Measurements from ENCODE around the gene TRIO.

Gene TRIO

DNA sequence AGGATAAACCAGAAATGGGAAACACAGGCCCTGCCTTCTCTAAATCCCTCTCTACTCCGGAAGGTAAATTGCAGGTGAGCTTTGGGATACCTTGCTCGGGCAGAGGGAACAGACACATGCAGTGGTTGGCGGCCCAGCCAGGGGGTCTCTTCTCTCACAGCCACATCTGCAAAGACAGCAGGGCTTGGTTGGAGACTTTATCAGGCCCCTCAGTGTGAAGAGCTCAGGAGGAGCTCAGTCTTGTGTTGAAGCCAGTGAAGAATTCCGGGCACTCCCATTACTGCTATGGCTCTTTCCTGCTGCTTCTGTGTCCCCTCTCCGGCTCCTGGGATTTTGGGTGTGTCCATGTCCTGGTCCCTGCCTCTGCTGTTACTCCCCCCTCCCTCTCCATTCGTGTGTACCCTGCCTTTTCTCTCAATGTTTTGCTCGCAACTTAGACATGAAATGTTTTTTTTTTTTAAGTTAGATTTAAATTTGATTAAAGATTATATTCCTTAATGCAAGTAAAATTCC, 99.8 kb downstream of the TRIO start:
- Histone ChIP-seq H3K9me3 (ENCODE audit: control insufficient read depth, insufficient read depth, low read length) (no peaks in the 10 kb centered on the region), H3K36me3 (ENCODE audit: insufficient read depth, low read length) (no peaks in the 10 kb centered on the region), H3K4me1 (ENCODE audit: insufficient read depth, low read length) (peaks cover 38% of the 10 kb centered on the region), H3K9ac (ENCODE audit: low read depth, low read length) (no peak overlapping the region)

GRCh38 chr5:14243766-14244165, 100.6 kb downstream of the TRIO start:
- no peaks in the 10 kb centered on the region for H3K36me3 ChIP-seq (ENCODE audit: insufficient read depth, low read length)
- no peak overlapping the region for H3K9ac ChIP-seq (ENCODE audit: low read depth, low read length)
- H3K4me1 ChIP-seq (ENCODE audit: insufficient read depth, low read length): peaks cover 31% of the 10 kb centered on the region
- H3K9me3 ChIP-seq (ENCODE audit: control insufficient read depth, insufficient read depth, low read length): no peaks in the 10 kb centered on the region

GRCh38 chr5:14244721-14245120, 101.6 kb downstream of the TRIO start:
- H3K9me3 ChIP-seq (ENCODE audit: control insufficient read depth, insufficient read depth, low read length): no peaks in the 10 kb centered on the region
- H3K9ac ChIP-seq (ENCODE audit: low read depth, low read length): no peak overlapping the region
- no peaks in the 10 kb centered on the region for H3K36me3 ChIP-seq (ENCODE audit: insufficient read depth, low read length)
- H3K4me1 ChIP-seq (ENCODE audit: insufficient read depth, low read length): peaks cover 32% of the 10 kb centered on the region

DNA sequence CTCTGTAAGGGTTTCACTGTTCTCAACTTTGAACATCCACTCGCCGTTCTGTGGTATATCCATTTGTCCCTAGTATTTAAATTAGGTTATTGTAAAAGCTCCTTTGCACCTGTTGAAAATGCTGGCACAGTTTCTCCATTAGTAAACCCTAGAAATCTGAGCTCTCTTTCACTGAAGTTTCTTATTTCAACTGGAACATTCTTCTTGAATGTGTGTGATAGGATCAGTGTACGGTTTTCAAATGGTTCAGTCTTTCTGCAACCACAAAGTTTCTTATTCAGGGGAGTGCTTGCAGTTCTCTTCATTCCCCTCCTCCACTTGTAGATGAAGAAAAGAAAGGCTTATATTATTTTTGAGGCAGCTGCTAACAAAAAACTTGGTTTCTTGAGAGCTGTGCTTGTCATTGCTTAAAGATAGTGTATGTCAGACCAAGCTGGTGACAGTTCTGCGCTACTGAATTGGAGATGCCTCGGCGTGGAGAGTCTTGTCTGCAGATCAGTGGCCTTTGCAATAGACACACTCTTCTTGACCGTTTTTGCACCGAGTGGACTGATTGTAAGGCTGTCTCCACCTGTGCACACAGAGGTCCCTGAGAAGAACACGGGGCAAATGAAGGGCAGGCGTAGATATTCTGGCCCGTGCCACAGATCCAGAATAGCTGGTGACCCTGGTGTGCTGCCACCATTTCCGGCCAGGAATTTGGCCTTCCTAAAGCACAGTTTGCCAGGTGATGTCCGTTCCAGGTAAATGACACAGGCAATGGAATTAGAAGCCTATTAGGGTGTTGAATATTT, 102.2 kb downstream of the TRIO start:
- Histone ChIP-seq H3K9ac (ENCODE audit: low read depth, low read length) (no peak overlapping the region), H3K4me1 (ENCODE audit: insufficient read depth, low read length) (peaks cover 35% of the 10 kb centered on the region), H3K9me3 (ENCODE audit: control insufficient read depth, insufficient read depth, low read length) (no peaks in the 10 kb centered on the region), H3K36me3 (ENCODE audit: insufficient read depth, low read length) (no peaks in the 10 kb centered on the region)

- no peak overlapping the region for H3K9ac ChIP-seq (ENCODE audit: low read depth, low read length)
These were observed 103.4 kb downstream of the TRIO start for GRCh38 chr5:14246350-14247053.

GRCh38 chr5:14247054-14247386, 103.9 kb downstream of the TRIO start:
- Histone ChIP-seq H3K9ac (ENCODE audit: low read depth, low read length) (no peak overlapping the region), H3K36me3 (ENCODE audit: insufficient read depth, low read length) (no peaks in the 10 kb centered on the region), H3K9me3 (ENCODE audit: control insufficient read depth, insufficient read depth, low read length) (no peaks in the 10 kb centered on the region), H3K4me1 (ENCODE audit: insufficient read depth, low read length) (peaks cover 35% of the 10 kb centered on the region)

More at GRCh38 chr5:14246350-14247053, 103.4 kb downstream of the TRIO start:
- Histone ChIP-seq H3K9me3 (ENCODE audit: control insufficient read depth, insufficient read depth, low read length) (no peaks in the 10 kb centered on the region), H3K4me1 (ENCODE audit: insufficient read depth, low read length) (peaks cover 35% of the 10 kb centered on the region), H3K36me3 (ENCODE audit: insufficient read depth, low read length) (no peaks in the 10 kb centered on the region)

- Histone ChIP-seq H3K9ac (ENCODE audit: low read depth, low read length) (no peak overlapping the region), H3K36me3 (ENCODE audit: insufficient read depth, low read length) (no peaks in the 10 kb centered on the region), H3K4me1 (ENCODE audit: insufficient read depth, low read length) (peaks cover 29% of the 10 kb centered on the region), H3K9me3 (ENCODE audit: control insufficient read depth, insufficient read depth, low read length) (no peaks in the 10 kb centered on the region)
These were observed 106.3 kb downstream of the TRIO start for GRCh38 chr5:14249258-14250082.

DNA sequence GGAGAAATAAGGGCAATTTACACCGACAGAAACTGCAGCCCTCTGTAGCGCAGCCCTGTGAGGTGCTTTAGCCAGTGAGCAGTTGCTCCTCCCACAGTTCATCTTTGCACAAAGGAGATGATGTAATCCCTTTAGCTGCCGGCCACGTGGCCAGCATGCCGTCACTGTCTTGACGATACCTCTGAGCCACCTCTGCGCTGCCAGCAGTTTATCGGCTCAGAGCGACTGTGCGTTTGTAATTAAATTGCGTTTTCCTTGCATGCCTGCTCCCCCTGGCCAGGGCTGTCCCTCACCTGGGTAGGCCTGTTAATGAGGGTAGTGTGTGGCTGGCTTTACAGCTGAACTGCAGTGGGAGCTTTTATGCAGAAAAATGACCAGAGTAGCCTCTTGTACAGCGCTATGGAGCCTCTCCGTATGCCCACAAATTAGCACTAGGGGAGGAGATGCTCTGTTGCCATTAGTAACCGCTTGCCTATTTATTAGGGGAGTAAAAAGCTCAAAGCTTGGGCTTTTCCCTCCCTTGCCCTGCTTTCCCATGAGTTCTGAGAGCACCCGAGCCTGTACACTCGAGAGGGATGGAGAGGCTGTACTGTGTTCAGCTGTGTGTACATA, 107.0 kb downstream of the TRIO start:
- Histone ChIP-seq H3K36me3 (ENCODE audit: insufficient read depth, low read length) (no peaks in the 10 kb centered on the region), H3K9ac (ENCODE audit: low read depth, low read length) (no peak overlapping the region), H3K4me1 (ENCODE audit: insufficient read depth, low read length) (peaks cover 25% of the 10 kb centered on the region), H3K9me3 (ENCODE audit: control insufficient read depth, insufficient read depth, low read length) (peaks cover 2% of the 10 kb centered on the region; the same call in 1 of the 2 replicates)

- Histone ChIP-seq H3K36me3 (ENCODE audit: insufficient read depth, low read length) (no peaks in the 10 kb centered on the region), H3K9me3 (ENCODE audit: control insufficient read depth, insufficient read depth, low read length) (peaks cover 4% of the 10 kb centered on the region; the same call in 1 of the 2 replicates), H3K9ac (ENCODE audit: low read depth, low read length) (no peak overlapping the region), H3K4me1 (ENCODE audit: insufficient read depth, low read length) (peaks cover 18% of the 10 kb centered on the region)
These were observed 107.9 kb downstream of the TRIO start for GRCh38 chr5:14250748-14251701.

DNA sequence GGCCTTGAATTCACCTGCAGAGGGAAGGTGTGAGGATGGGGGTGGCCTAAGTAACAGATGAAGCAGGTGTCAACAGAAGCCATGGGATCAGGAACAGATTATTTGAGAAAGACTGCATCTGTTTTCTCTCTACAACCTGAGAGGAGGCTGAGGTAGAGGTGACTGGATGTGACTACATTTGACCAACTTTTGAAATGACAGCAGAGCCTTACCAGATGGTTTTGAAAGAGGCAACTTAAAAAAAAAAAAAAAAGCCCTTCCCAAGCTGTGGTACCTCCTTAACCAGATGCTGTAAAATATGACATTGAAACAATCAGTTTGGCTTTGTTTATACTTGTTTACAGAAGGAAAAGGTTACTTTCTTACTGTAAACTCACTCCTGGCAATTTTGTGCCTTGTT, 108.6 kb downstream of the TRIO start:
- Histone ChIP-seq H3K4me1 (ENCODE audit: insufficient read depth, low read length) (peaks cover 19% of the 10 kb centered on the region), H3K9ac (ENCODE audit: low read depth, low read length) (no peak overlapping the region), H3K9me3 (ENCODE audit: control insufficient read depth, insufficient read depth, low read length) (peaks cover 4% of the 10 kb centered on the region; the same call in 1 of the 2 replicates), H3K36me3 (ENCODE audit: insufficient read depth, low read length) (no peaks in the 10 kb centered on the region)

GRCh38 chr5:14252793-14253192, 109.7 kb downstream of the TRIO start:
- no peaks in the 10 kb centered on the region for H3K36me3 ChIP-seq (ENCODE audit: insufficient read depth, low read length)
- peaks cover 26% of the 10 kb centered on the region for H3K4me1 ChIP-seq (ENCODE audit: insufficient read depth, low read length)
- H3K9ac ChIP-seq (ENCODE audit: low read depth, low read length): no peak overlapping the region
- H3K9me3 ChIP-seq (ENCODE audit: control insufficient read depth, insufficient read depth, low read length): peaks cover 4% of the 10 kb centered on the region; the same call in 1 of the 2 replicates

GRCh38 chr5:14254686-14255085, 111.5 kb downstream of the TRIO start:
- Histone ChIP-seq H3K9ac (ENCODE audit: low read depth, low read length) (no peak overlapping the region), H3K9me3 (ENCODE audit: control insufficient read depth, insufficient read depth, low read length) (peaks cover 7% of the 10 kb centered on the region), H3K36me3 (ENCODE audit: insufficient read depth, low read length) (no peaks in the 10 kb centered on the region), H3K4me1 (ENCODE audit: insufficient read depth, low read length) (peaks cover 38% of the 10 kb centered on the region)

GRCh38 chr5:14256026-14256690, 113.0 kb downstream of the TRIO start:
- Histone ChIP-seq H3K4me1 (ENCODE audit: insufficient read depth, low read length) (peaks cover 50% of the 10 kb centered on the region), H3K9ac (ENCODE audit: low read depth, low read length) (no peak overlapping the region), H3K9me3 (ENCODE audit: control insufficient read depth, insufficient read depth, low read length) (peaks cover 7% of the 10 kb centered on the region), H3K36me3 (ENCODE audit: insufficient read depth, low read length) (no peaks in the 10 kb centered on the region)
